Measurements from ENCODE around the gene TNPO3. TPM values are rescaled to one million over a fixed set of nuclear protein-coding genes. Genes with fewer than 3 reads are reported as not detected.

The TNPO3 gene
- total RNA-seq, 1 experiment from 2014 or later: 58.5 TPM

- POLR2A ChIA-PET: no interaction called here
- no peak overlapping the region for H2AFZ ChIP-seq (ENCODE audit: low read depth, low read length, poor library complexity, severe bottlenecking)
- no peaks in the 10 kb centered on the region for H4K20me1 ChIP-seq (ENCODE audit: insufficient read depth)
- no TSS peak for BruUV-seq (replicated peaks)
- H3K36me3 ChIP-seq (ENCODE audit: control insufficient read depth in 1 of 2, insufficient read depth in 2 of 2, low read length in 2 of 2): peaks cover 24 to 32% of the 10 kb centered on the region in 2 experiments
- CTCF ChIA-PET: no interaction called here
- no peak overlapping the region for H3K27ac ChIP-seq (ENCODE audit: low read depth, low read length)
- intact Hi-C loops (cut with micrococcal nuclease): no loop called here
- H3K4me1 ChIP-seq (ENCODE audit: control insufficient read depth in 1 of 2, insufficient read depth in 2 of 2, low read length in 2 of 2): no peaks in the 10 kb centered on the region
- no peak overlapping the region for H3K4me2 ChIP-seq (ENCODE audit: low read length)
- H3K9me2 ChIP-seq (ENCODE audit: insufficient read depth): no peaks in the 10 kb centered on the region
- no peak overlapping the region for H3K9ac ChIP-seq (ENCODE audit: low read length)
- H3K27me3 ChIP-seq (ENCODE audit: insufficient read depth, low read length): no peaks in the 10 kb centered on the region
- DNase-seq (ENCODE audit: low read depth, low spot score) (no peak), ATAC-seq (no peak)
- no peak overlapping the region for H3K4me3 ChIP-seq (replicated peaks in 1 of 2; ENCODE audit: low read depth in 1 of 2, low read length in 2 of 2)
- TF ChIP-seq TCF7L2 (IDR thresholded peaks at IDR 0.05; ENCODE audit: borderline replicate concordance, extremely low read depth, insufficient read depth, insufficient read length) (no peak), FOSL1 (IDR thresholded peaks at IDR 0.05; ENCODE audit: low read depth) (no peak), MAX (IDR thresholded peaks at IDR 0.05) (no peak)
- H3K9me3 ChIP-seq (ENCODE audit: control insufficient read depth in 1 of 2, insufficient read depth in 1 of 2, low read depth in 1 of 2, low read length in 2 of 2): no peaks in the 10 kb centered on the region
- H3K79me2 ChIP-seq (ENCODE audit: insufficient read depth, low read length): no peaks in the 10 kb centered on the region
- RAD21 ChIA-PET (ENCODE audit: low non-redundant PET in 1 of 2, low total read pairs in 2 of 2, uncharacterized antibody in 2 of 2, unreplicated experiment in 2 of 2): no interaction called here
Observed at GRCh38 chr7:128988372-128988771, 66.5 kb downstream of the TNPO3 start.

GRCh38 chr7:128986609-128987008 is 68.3 kb downstream of the TNPO3 start:
- BruUV-seq (replicated peaks): no TSS peak
- no peak overlapping the region for H3K4me3 ChIP-seq (replicated peaks in 1 of 2; ENCODE audit: low read depth in 1 of 2, low read length in 2 of 2)
- no peak for ATAC-seq
- H3K9ac ChIP-seq (ENCODE audit: low read length): no peak overlapping the region
- no peak overlapping the region for H3K4me2 ChIP-seq (ENCODE audit: low read length)
- peaks cover 30 to 32% of the 10 kb centered on the region in 2 experiments for H3K36me3 ChIP-seq (ENCODE audit: control insufficient read depth in 1 of 2, insufficient read depth in 2 of 2, low read length in 2 of 2)
- no peaks in the 10 kb centered on the region for H4K20me1 ChIP-seq (ENCODE audit: insufficient read depth)
- no peak overlapping the region for H3K27ac ChIP-seq (ENCODE audit: low read depth, low read length)
- no peaks in the 10 kb centered on the region for H3K9me2 ChIP-seq (ENCODE audit: insufficient read depth)
- intact Hi-C loops (cut with micrococcal nuclease): no loop called here
- H3K79me2 ChIP-seq (ENCODE audit: insufficient read depth, low read length): no peaks in the 10 kb centered on the region
- DNase-seq (ENCODE audit: low read depth, low spot score): no peak
- H3K27me3 ChIP-seq (ENCODE audit: insufficient read depth, low read length): no peaks in the 10 kb centered on the region
- POLR2A ChIA-PET: no interaction called here
- CTCF ChIA-PET: no interaction called here
- no peaks in the 10 kb centered on the region for H3K4me1 ChIP-seq (ENCODE audit: control insufficient read depth in 1 of 2, insufficient read depth in 2 of 2, low read length in 2 of 2)
- H2AFZ ChIP-seq (ENCODE audit: low read depth, low read length, poor library complexity, severe bottlenecking): no peak overlapping the region
- no peaks in the 10 kb centered on the region for H3K9me3 ChIP-seq (ENCODE audit: control insufficient read depth in 1 of 2, insufficient read depth in 1 of 2, low read depth in 1 of 2, low read length in 2 of 2)
- RAD21 ChIA-PET (ENCODE audit: low non-redundant PET in 1 of 2, low total read pairs in 2 of 2, uncharacterized antibody in 2 of 2, unreplicated experiment in 2 of 2): no interaction called here
- no peak for TF ChIP-seq CBX3 (IDR thresholded peaks at IDR 0.05; ENCODE audit: low read depth)
- no peak for TF ChIP-seq ZFX (IDR thresholded peaks at IDR 0.05)
- TF ChIP-seq MAX (IDR thresholded peaks at IDR 0.05): no peak
- TF ChIP-seq ELF1 (IDR thresholded peaks at IDR 0.05; ENCODE audit: borderline replicate concordance, low read depth): no peak
- no peak for TF ChIP-seq REST (IDR thresholded peaks at IDR 0.05; ENCODE audit: low read depth)
- TF ChIP-seq SRF (IDR thresholded peaks at IDR 0.05; ENCODE audit: low read depth): no peak
- TF ChIP-seq ATF3 (IDR thresholded peaks at IDR 0.05): no peak
- no peak for TF ChIP-seq CTCF (IDR thresholded peaks at IDR 0.05 in 2 of 3, conservative IDR thresholded peaks at IDR 0.05 in 1 of 3; ENCODE audit: borderline replicate concordance in 1 of 3, insufficient read depth in 1 of 3, low read depth in 2 of 3, low read length in 2 of 3)
- no peak for TF ChIP-seq YY1 (IDR thresholded peaks at IDR 0.05; ENCODE audit: extremely low read depth, insufficient replicate concordance, low read depth, low read length)
- no peak for TF ChIP-seq SP1 (IDR thresholded peaks at IDR 0.05; ENCODE audit: low read depth)
- no peak for TF ChIP-seq RAD21 (IDR thresholded peaks at IDR 0.05; ENCODE audit: low read depth)
- no peak for TF ChIP-seq EZH2 (IDR thresholded peaks at IDR 0.05)
- TF ChIP-seq POLR2A (IDR thresholded peaks at IDR 0.05; ENCODE audit: borderline replicate concordance, extremely low read depth, insufficient read depth, insufficient read length): no peak
- no peak for TF ChIP-seq POLR2AphosphoS5 (IDR thresholded peaks at IDR 0.05; ENCODE audit: low read depth, low read length)
- TF ChIP-seq JUND (IDR thresholded peaks at IDR 0.05): no peak
